Effector memory CD4-positive, alpha-beta T cell (primary cell): ENCODE measurements around the gene RAPGEF1.
A peak's percentile ranks its signal among the peaks of the same experiment; 100 is the strongest.

Experiments used
- DNase-seq, 3 donors: peaks; one replicate each; pipeline ENCODE4 v3.0.0-alpha.2; 2020
- H3K27ac ChIP-seq: 2 replicates; pipeline ENCODE4 v1.7.0; 2013; ENCODE audit warnings: mild to moderate bottlenecking, low read length, moderate library complexity; ENCODE audit not compliant: insufficient read depth, poor library complexity, severe bottlenecking
- H3K27me3 ChIP-seq: replicated peaks from 2 replicates; pipeline ENCODE4 v1.7.0; 2013; ENCODE audit warnings: mild to moderate bottlenecking, low read length; ENCODE audit not compliant: insufficient read depth, control insufficient read depth, poor library complexity, severe bottlenecking
- H3K36me3 ChIP-seq: 2 replicates; pipeline ENCODE4 v1.7.0; 2013; ENCODE audit warnings: mild to moderate bottlenecking, low read length, moderate library complexity; ENCODE audit not compliant: control insufficient read depth, insufficient read depth
- H3K4me1 ChIP-seq: 2 replicates; pipeline ENCODE4 v1.7.0; 2013; ENCODE audit warnings: low read length, mild to moderate bottlenecking; ENCODE audit not compliant: control insufficient read depth, insufficient read depth, poor library complexity, severe bottlenecking
- H3K4me3 ChIP-seq: 2 replicates; pipeline ENCODE4 v1.7.0; 2013; ENCODE audit warnings: low read length, low read depth, mild to moderate bottlenecking; ENCODE audit not compliant: insufficient read depth, poor library complexity, severe bottlenecking
- H3K9me3 ChIP-seq: 2 replicates; pipeline ENCODE4 v1.7.0; 2013; ENCODE audit warnings: mild to moderate bottlenecking, low read length, moderate library complexity; ENCODE audit not compliant: control insufficient read depth

RAPGEF1 gene

GRCh38 chr9:131529597-131530545 lies 210.0 kb downstream of the RAPGEF1 start:
- H3K4me1 ChIP-seq: peaks cover 28% of the 10 kb centered on the region

GRCh38 chr9:131528886-131529505 lies 210.9 kb downstream of the RAPGEF1 start:
- H3K4me3 ChIP-seq: no peak overlapping the region
- no peak for DNase-seq

More at GRCh38 chr9:131529597-131530545, 210.0 kb downstream of the RAPGEF1 start:
- H3K4me3 ChIP-seq: peak overlapping the region; percentile 80
- no peaks in the 10 kb centered on the region for H3K9me3 ChIP-seq
- DNase-seq: no peak
- no peaks in the 10 kb centered on the region for H3K27me3 ChIP-seq
- peak overlapping the region; percentile 67 for H3K27ac ChIP-seq
- peaks cover 45% of the 10 kb centered on the region for H3K36me3 ChIP-seq

GRCh38 chr9:131528186-131528585 lies 211.7 kb downstream of the RAPGEF1 start:
- peaks cover 62% of the 10 kb centered on the region for H3K36me3 ChIP-seq
- no peaks in the 10 kb centered on the region for H3K27me3 ChIP-seq
- H3K27ac ChIP-seq: no peak overlapping the region
- no peaks in the 10 kb centered on the region for H3K9me3 ChIP-seq
- no peak overlapping the region for H3K4me3 ChIP-seq
- H3K4me1 ChIP-seq: peaks cover 22% of the 10 kb centered on the region
- no peak for DNase-seq

More at GRCh38 chr9:131528886-131529505, 210.9 kb downstream of the RAPGEF1 start:
- no peak overlapping the region for H3K27ac ChIP-seq
- peaks cover 22% of the 10 kb centered on the region for H3K4me1 ChIP-seq
- no peaks in the 10 kb centered on the region for H3K9me3 ChIP-seq
- no peaks in the 10 kb centered on the region for H3K27me3 ChIP-seq
- H3K36me3 ChIP-seq: peaks cover 54% of the 10 kb centered on the region
